Measurements from ENCODE around the gene HSPG2. TPM values are rescaled to one million over a fixed set of nuclear protein-coding genes. Genes with fewer than 3 reads are reported as not detected.
A peak's percentile ranks its signal among the peaks of the same experiment; 100 is the strongest.

The HSPG2 gene
- total and polyA plus RNA-seq, 9 of the 15 experiments (the other 6 are each of a cell fraction or from before 2014, with no cell fraction given), result 0.14 to 160 (median 15.7) TPM

DNA sequence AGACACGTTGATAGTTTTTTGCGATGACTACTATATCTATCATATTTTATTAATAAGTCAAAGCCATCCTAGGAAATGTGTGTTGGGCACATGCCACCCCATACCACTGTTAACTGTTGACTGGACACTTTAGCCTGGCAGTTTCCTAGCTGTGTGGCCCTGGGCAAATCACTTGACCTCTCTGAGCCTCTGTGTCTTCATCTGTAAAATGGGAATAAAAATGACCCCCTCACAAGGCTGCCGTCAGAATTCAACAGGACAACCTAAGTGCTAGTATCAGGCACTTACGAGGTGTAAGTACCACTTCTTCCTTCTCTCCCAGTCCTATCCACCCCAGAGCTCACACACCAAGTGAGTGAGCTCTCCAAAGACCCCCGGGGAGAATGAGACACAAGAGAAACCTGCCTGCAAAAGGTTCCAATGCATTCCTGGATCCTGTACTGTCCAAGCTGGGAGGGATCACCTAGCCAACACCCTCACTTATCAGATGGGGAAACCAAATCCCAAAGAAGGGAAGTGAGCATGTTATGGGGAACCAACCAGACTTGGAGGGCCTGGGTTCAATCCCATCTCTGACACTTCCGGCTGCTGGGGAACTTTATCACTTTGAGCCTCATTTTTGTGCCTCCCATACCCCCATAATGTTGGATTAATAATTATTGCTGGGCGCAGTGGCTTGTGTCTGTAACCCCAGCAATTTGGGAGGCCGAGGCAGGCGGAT is 24.9 kb downstream of the HSPG2 start:
- CTCF ChIA-PET (ENCODE audit: low intra/inter-chr PET ratio), result no interaction called here
- WGBS (ENCODE audit: insufficient coverage, low coverage, missing lambda C conversion rate), result 79% methylated on average over 9 of the region's 9 CpGs
- POLR2A ChIA-PET, result interaction anchor here (0.6 to 2.6 kb wide), 5 partner anchors 11 to 21 kb away, joined by 3 to 14 read pairs (median 4); no protein-coding TSS in a partner anchor
- H3K4me3 ChIP-seq, result no peak overlapping the region
- in situ Hi-C loops (cut with MboI), result no loop called here
- H2AFZ ChIP-seq (ENCODE audit: low read depth, low read length), result no peak overlapping the region
- ATAC-seq (no peak), DNase-seq (ENCODE audit: extremely low read depth in 1 of 4, low spot score in 3 of 4) (no peak), FAIRE-seq (no peak)
- intact Hi-C loops (cut with micrococcal nuclease), result no loop called here
- no peaks in the 10 kb centered on the region for H3K9me3 ChIP-seq (replicated peaks; ENCODE audit: control insufficient read depth, insufficient read depth, low read depth, low read length)
- H3K4me1 ChIP-seq (replicated peaks in 1 of 2; ENCODE audit: control insufficient read depth in 2 of 2, insufficient read depth in 2 of 2, low read length in 2 of 2), result peaks cover 72 to 79% of the 10 kb centered on the region in 2 experiments
- H4K20me1 ChIP-seq (replicated peaks; ENCODE audit: control insufficient read depth, insufficient read depth, low read length), result no peaks in the 10 kb centered on the region
- peaks cover 26% of the 10 kb centered on the region for H3K36me3 ChIP-seq (ENCODE audit: control insufficient read depth, insufficient read depth, low read length)
- H3K9ac ChIP-seq (ENCODE audit: insufficient read depth in 1 of 2, low read depth in 2 of 2, low read length in 2 of 2), result no peak overlapping the region; a peak in 1 of 4 replicates
- no peaks in the 10 kb centered on the region for H3K9me1 ChIP-seq (ENCODE audit: control insufficient read depth, insufficient read depth, low read length)
- peak overlapping the region; percentile 60; the same call in 1 of the 3 replicates for H3K27ac ChIP-seq (ENCODE audit: extremely low read depth, low read depth, low read length)
- peaks cover 58% of the 10 kb centered on the region for H3K79me2 ChIP-seq (ENCODE audit: control insufficient read depth, insufficient read depth, low read length)
- H3K4me2 ChIP-seq (ENCODE audit: insufficient read depth, low read length), result no peak overlapping the region
- BruUV-seq (replicated peaks), result no TSS peak
- no peaks in the 10 kb centered on the region for H3K27me3 ChIP-seq (ENCODE audit: control insufficient read depth in 2 of 2, insufficient read depth in 2 of 2, low read length in 2 of 2)
- 0 out of 2 replicates have a peak, but pooled peaks have one; percentile 14 for TF ChIP-seq GMEB1 (CRISPR knock-in tag; IDR thresholded peaks at IDR 0.05)
- peak; percentile 90 to 93 for TF ChIP-seq KDM1A (IDR thresholded peaks at IDR 0.05)
- peak; percentile 100 for TF ChIP-seq RBM25 (IDR thresholded peaks at IDR 0.05; ENCODE audit: low read depth, low read length, severe bottlenecking)
- no peak for TF ChIP-seq POLR2H (tag; IDR thresholded peaks at IDR 0.05; ENCODE audit: low read depth)
- TF ChIP-seq HDAC1 (IDR thresholded peaks at IDR 0.05), result 0 out of 4 replicates have a peak, but pooled peaks of 1 of the 2 experiments have one; percentile 15
- TF ChIP-seq RREB1 (CRISPR knock-in tag; IDR thresholded peaks at IDR 0.05), result 0 out of 2 replicates have a peak, but pooled peaks have one; percentile 20
- TF ChIP-seq CHD4 (IDR thresholded peaks at IDR 0.05; ENCODE audit: insufficient read depth, insufficient replicate concordance, low read depth, low read length, poor library complexity, severe bottlenecking), result peak; percentile 93
- peak; percentile 92 for TF ChIP-seq HDAC2 (IDR thresholded peaks at IDR 0.05)
- TF ChIP-seq MED1 (CRISPR knock-in tag; IDR thresholded peaks at IDR 0.05; ENCODE audit: borderline replicate concordance), result no peak
- TF ChIP-seq PTBP1 (IDR thresholded peaks at IDR 0.05; ENCODE audit: low read depth, low read length), result 0 out of 2 replicates have a peak, but pooled peaks have one; percentile 76
- no peak for TF ChIP-seq TCF7 (IDR thresholded peaks at IDR 0.05; ENCODE audit: borderline replicate concordance)
- TF ChIP-seq CBX3 (IDR thresholded peaks at IDR 0.05; ENCODE audit: borderline replicate concordance in 1 of 2, low read length in 2 of 2), result peak in 1 of 2 experiments; percentile 51; a peak in 1 of 3 replicates
- TF ChIP-seq ZFP36 (IDR thresholded peaks at IDR 0.05; ENCODE audit: low read depth, low read length, partially characterized antibody), result peak; percentile 94
